ENCODE data around the gene ALOX5AP. TPM values are rescaled to one million over a fixed set of nuclear protein-coding genes. Genes with fewer than 3 reads are reported as not detected.

The ALOX5AP gene
- total RNA-seq, 3 donors from 2014 or later (not counting 1 experiment from before 2014, with no cell fraction given), result 83.9 to 150 (median 114) TPM

DNA sequence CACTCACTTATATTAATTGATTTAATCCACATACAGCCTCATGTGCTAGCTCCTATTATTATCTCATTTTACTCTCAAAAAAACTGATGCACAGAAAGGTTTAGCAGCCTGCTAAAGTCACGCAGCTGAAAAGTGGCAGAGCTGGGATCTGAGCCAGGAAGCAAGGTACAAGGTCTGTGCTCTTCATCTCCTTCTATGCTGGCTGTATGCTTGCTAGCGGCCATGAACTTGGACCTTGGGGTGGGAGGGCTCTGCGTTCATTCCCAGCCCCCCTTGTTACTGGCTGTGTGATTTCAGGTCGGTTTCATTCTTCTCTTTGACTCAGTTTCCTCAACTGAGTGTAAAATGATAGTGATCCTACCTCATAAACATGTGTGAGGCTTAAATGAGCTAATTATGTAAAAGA, 69.8 kb downstream of the ALOX5AP start:
- intact Hi-C loops (cut with micrococcal nuclease), result no loop called here
- Histone ChIP-seq H3K27me3 (ENCODE audit: control insufficient read depth, insufficient read depth, low read length) (no peaks in the 10 kb centered on the region), H3K4me1 (ENCODE audit: control insufficient read depth, insufficient read depth, low read length) (peaks cover 10% of the 10 kb centered on the region), H3K36me3 (ENCODE audit: control insufficient read depth, insufficient read depth, low read length) (no peaks in the 10 kb centered on the region), H3K4me3 (ENCODE audit: low read length) (no peak overlapping the region), H3K9me3 (ENCODE audit: control insufficient read depth, insufficient read depth, low read length) (no peaks in the 10 kb centered on the region), H3K27ac (ENCODE audit: low read length) (no peak overlapping the region)
- Mint-ChIP-seq H3K4me3 (no peak overlapping the region), H3K36me3 (no peaks in the 10 kb centered on the region), H3K4me1 (peaks cover 14% of the 10 kb centered on the region in 2 donors), H3K27me3 (ENCODE audit: low read depth in 2 of 2) (no peaks in the 10 kb centered on the region), H3K27ac (no peak overlapping the region), H3K9me3 (peaks cover 0 to 2% of the 10 kb centered on the region in 2 donors)
- DNase-seq (no peak), ATAC-seq (no peak)
- 90% methylated on average over 4 of the region's 4 CpGs for WGBS (ENCODE audit: insufficient coverage)
- TF ChIP-seq, protein P1, sequence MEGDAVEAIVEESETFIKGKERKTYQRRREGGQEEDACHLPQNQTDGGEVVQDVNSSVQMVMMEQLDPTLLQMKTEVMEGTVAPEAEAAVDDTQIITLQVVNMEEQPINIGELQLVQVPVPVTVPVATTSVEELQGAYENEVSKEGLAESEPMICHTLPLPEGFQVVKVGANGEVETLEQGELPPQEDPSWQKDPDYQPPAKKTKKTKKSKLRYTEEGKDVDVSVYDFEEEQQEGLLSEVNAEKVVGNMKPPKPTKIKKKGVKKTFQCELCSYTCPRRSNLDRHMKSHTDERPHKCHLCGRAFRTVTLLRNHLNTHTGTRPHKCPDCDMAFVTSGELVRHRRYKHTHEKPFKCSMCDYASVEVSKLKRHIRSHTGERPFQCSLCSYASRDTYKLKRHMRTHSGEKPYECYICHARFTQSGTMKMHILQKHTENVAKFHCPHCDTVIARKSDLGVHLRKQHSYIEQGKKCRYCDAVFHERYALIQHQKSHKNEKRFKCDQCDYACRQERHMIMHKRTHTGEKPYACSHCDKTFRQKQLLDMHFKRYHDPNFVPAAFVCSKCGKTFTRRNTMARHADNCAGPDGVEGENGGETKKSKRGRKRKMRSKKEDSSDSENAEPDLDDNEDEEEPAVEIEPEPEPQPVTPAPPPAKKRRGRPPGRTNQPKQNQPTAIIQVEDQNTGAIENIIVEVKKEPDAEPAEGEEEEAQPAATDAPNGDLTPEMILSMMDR (IDR thresholded peaks at IDR 0.05), result no peak

- no peak overlapping the region for H3K4me3 ChIP-seq (ENCODE audit: low read length)
- Mint-ChIP-seq H3K36me3 (no peaks in the 10 kb centered on the region), H3K9me3 (peaks cover 0 to 2% of the 10 kb centered on the region in 2 donors), H3K4me1 (peaks cover 14% of the 10 kb centered on the region in 2 donors), H3K4me3 (no peak overlapping the region), H3K27ac (no peak overlapping the region), H3K27me3 (ENCODE audit: low read depth in 2 of 2) (no peaks in the 10 kb centered on the region)
- no peak for DNase-seq
- 95% methylated on average over 7 of the region's 7 CpGs for WGBS (ENCODE audit: insufficient coverage)
- no peak overlapping the region for H3K27ac ChIP-seq (ENCODE audit: low read length)
- no peaks in the 10 kb centered on the region for H3K27me3 ChIP-seq (ENCODE audit: control insufficient read depth, insufficient read depth, low read length)
- H3K9me3 ChIP-seq (ENCODE audit: control insufficient read depth, insufficient read depth, low read length), result no peaks in the 10 kb centered on the region
- TF ChIP-seq, protein P1 (IDR thresholded peaks at IDR 0.05), result no peak
- intact Hi-C loops (cut with micrococcal nuclease), result no loop called here
- H3K4me1 ChIP-seq (ENCODE audit: control insufficient read depth, insufficient read depth, low read length), result peaks cover 10% of the 10 kb centered on the region
- H3K36me3 ChIP-seq (ENCODE audit: control insufficient read depth, insufficient read depth, low read length), result no peaks in the 10 kb centered on the region
- no peak for ATAC-seq
Observed at GRCh38 chr13:30805603-30806011, 70.3 kb downstream of the ALOX5AP start.

DNA sequence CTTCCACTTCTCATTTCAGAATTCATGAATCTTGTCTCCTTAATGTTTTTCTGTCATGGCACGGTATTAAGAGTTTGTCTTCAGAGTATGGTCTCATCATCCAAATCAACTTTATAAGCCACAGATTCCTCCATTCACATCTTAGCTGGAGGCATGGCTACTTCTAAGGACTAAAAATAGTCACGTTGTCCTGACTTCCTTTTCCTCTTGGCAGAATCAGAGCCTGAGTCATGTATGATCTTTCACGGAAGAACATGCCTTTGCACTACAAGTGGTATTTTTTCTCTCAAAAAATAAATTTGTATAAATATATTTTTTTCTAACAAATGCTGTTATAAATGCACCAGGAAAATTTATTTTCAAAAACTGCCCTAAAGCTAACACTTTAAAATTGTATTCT, 71.4 kb downstream of the ALOX5AP start:
- DNase-seq (no peak), ATAC-seq (no peak)
- no peaks in the 10 kb centered on the region for H3K9me3 ChIP-seq (ENCODE audit: control insufficient read depth, insufficient read depth, low read length)
- no peaks in the 10 kb centered on the region for H3K27me3 ChIP-seq (ENCODE audit: control insufficient read depth, insufficient read depth, low read length)
- H3K9me3 Mint-ChIP-seq, result peaks cover 0 to 2% of the 10 kb centered on the region in 2 donors
- H3K4me3 ChIP-seq (ENCODE audit: low read length), result no peak overlapping the region
- no peak overlapping the region for H3K27ac Mint-ChIP-seq
- H3K4me3 Mint-ChIP-seq, result no peak overlapping the region
- H3K4me1 Mint-ChIP-seq, result peaks cover 14% of the 10 kb centered on the region in 2 donors
- TF ChIP-seq, protein P1 (IDR thresholded peaks at IDR 0.05), result no peak
- no peak overlapping the region for H3K27ac ChIP-seq (ENCODE audit: low read length)
- 38% methylated on average over 2 of the region's 3 CpGs for WGBS (ENCODE audit: insufficient coverage)
- H3K4me1 ChIP-seq (ENCODE audit: control insufficient read depth, insufficient read depth, low read length), result peaks cover 10% of the 10 kb centered on the region
- intact Hi-C loops (cut with micrococcal nuclease), result no loop called here
- H3K36me3 ChIP-seq (ENCODE audit: control insufficient read depth, insufficient read depth, low read length), result no peaks in the 10 kb centered on the region
- no peaks in the 10 kb centered on the region for H3K27me3 Mint-ChIP-seq (ENCODE audit: low read depth in 2 of 2)
- H3K36me3 Mint-ChIP-seq, result no peaks in the 10 kb centered on the region

GRCh38 chr13:30807392-30807791, 72.0 kb downstream of the ALOX5AP start:
- 94% methylated on average over 4 of the region's 4 CpGs for WGBS (ENCODE audit: insufficient coverage)
- TF ChIP-seq, protein P1 (IDR thresholded peaks at IDR 0.05), result no peak
- Histone ChIP-seq H3K27ac (ENCODE audit: low read length) (no peak overlapping the region), H3K4me1 (ENCODE audit: control insufficient read depth, insufficient read depth, low read length) (peaks cover 10% of the 10 kb centered on the region), H3K9me3 (ENCODE audit: control insufficient read depth, insufficient read depth, low read length) (no peaks in the 10 kb centered on the region), H3K36me3 (ENCODE audit: control insufficient read depth, insufficient read depth, low read length) (no peaks in the 10 kb centered on the region), H3K27me3 (ENCODE audit: control insufficient read depth, insufficient read depth, low read length) (no peaks in the 10 kb centered on the region), H3K4me3 (ENCODE audit: low read length) (no peak overlapping the region)
- Mint-ChIP-seq H3K4me3 (no peak overlapping the region), H3K4me1 (peaks cover 13% of the 10 kb centered on the region in 2 donors), H3K9me3 (peaks cover 0 to 2% of the 10 kb centered on the region in 2 donors), H3K27me3 (ENCODE audit: low read depth in 2 of 2) (no peaks in the 10 kb centered on the region), H3K36me3 (no peaks in the 10 kb centered on the region), H3K27ac (no peak overlapping the region)
- ATAC-seq (no peak), DNase-seq (no peak)
- intact Hi-C loops (cut with micrococcal nuclease), result no loop called here

Data from natural killer cell (primary cell).